Natural killer cell (primary cell): ENCODE data around the gene NDUFV3. TPM values are rescaled to one million over a fixed set of nuclear protein-coding genes. Genes with fewer than 3 reads are reported as not detected.
A peak's percentile ranks its signal among the peaks of the same experiment; 100 is the strongest.

Experiments used
- ATAC-seq, 3 donors: fragments of 150-1000 bp in 2 of 3; fragments of 200-7000 bp in 1 of 3; cut with Tn5 transposase; 1 replicate in 1 of 3; 2 replicates in 2 of 3; pipeline ENCODE4 v1.10.0; 2021; ENCODE audit warnings: mild to moderate bottlenecking in 2 of 3, moderate library complexity in 2 of 3
- DNase-seq, 2 donors: peaks; one replicate each; pipeline versions ENCODE4 v3.0.0 to v3.0.0-alpha.2; 2013 to 2021; ENCODE audit warnings: mixed read lengths in 1 of 2
- H3K27ac ChIP-seq: one replicate; pipeline ENCODE4 v1.5.1; 2013; ENCODE audit warnings: mild to moderate bottlenecking, low read length
- H3K27me3 ChIP-seq: one replicate; pipeline ENCODE4 v1.6.1; 2013; ENCODE audit warnings: low read length; ENCODE audit not compliant: control insufficient read depth, insufficient read depth
- H3K36me3 ChIP-seq: one replicate; pipeline ENCODE4 v1.6.1; 2013; ENCODE audit warnings: low read length; ENCODE audit not compliant: control insufficient read depth, insufficient read depth
- H3K4me1 ChIP-seq: one replicate; pipeline ENCODE4 v1.6.1; 2013; ENCODE audit warnings: low read length; ENCODE audit not compliant: control insufficient read depth, insufficient read depth
- H3K4me3 ChIP-seq: one replicate; pipeline ENCODE4 v1.5.1; 2013; ENCODE audit warnings: low read length
- H3K9me3 ChIP-seq: one replicate; pipeline ENCODE4 v1.6.1; 2013; ENCODE audit warnings: low read length; ENCODE audit not compliant: control insufficient read depth, insufficient read depth
- H3K27ac Mint-ChIP-seq, 2 donors: one replicate each; pipeline ENCODE4 v1.8.0; 2022; ENCODE audit warnings: mild to moderate bottlenecking in 2 of 2, mixed read lengths in 2 of 2, moderate library complexity in 1 of 2
- H3K27me3 Mint-ChIP-seq, 2 donors: one replicate each; pipeline ENCODE4 v1.8.0; 2022; ENCODE audit warnings: low read depth in 2 of 2, mixed read lengths in 2 of 2
- H3K36me3 Mint-ChIP-seq: one replicate; pipeline ENCODE4 v1.8.0; 2022; ENCODE audit warnings: mixed read lengths
- H3K4me1 Mint-ChIP-seq, 2 donors: one replicate each; pipeline ENCODE4 v1.8.0; 2022; ENCODE audit warnings: mixed read lengths in 2 of 2
- H3K4me3 Mint-ChIP-seq: one replicate; pipeline ENCODE4 v1.8.0; 2022; ENCODE audit warnings: mild to moderate bottlenecking, moderate library complexity, mixed read lengths
- H3K9me3 Mint-ChIP-seq, 2 donors: one replicate each; pipeline ENCODE4 v1.8.0; 2022; ENCODE audit warnings: mixed read lengths in 2 of 2
- CTCF ChIP-seq: fragments of 200-600 bp; IDR thresholded peaks from one replicate; pipeline ENCODE4 v1.8.0; 2022; ENCODE audit warnings: antibody characterized with exemption
- WGBS: methylation state at CpG from one replicate; pipeline ENCODE4 v1.1.7; 2013; ENCODE audit warnings: missing lambda C conversion rate; ENCODE audit not compliant: insufficient coverage; 5-methylcytosine and 5-hydroxymethylcytosine counted together
- intact Hi-C: fragments of 100-400 bp; cut with micrococcal nuclease; formaldehyde crosslinking; loops from one replicate; pipeline ENCODE4 v1.14.2; 2022
- total RNA-seq, 4 donors: library from RNA; stranded (reverse); fragments of 120-200 nt in 1 of 4; gene quantifications; one replicate each; pipeline versions ENCODE4 v1.2.3 to v1.2.4, GENCODE V29; 2013 to 2022

NDUFV3 gene
- total RNA-seq, 3 donors from 2014 or later (not counting 1 experiment from before 2014, with no cell fraction given) = 21.8 to 25.7 (median 23.9) TPM

- Mint-ChIP-seq H3K9me3 (no peaks in the 10 kb centered on the region), H3K27me3 (no peaks in the 10 kb centered on the region), H3K36me3 (no peaks in the 10 kb centered on the region), H3K4me3 (peak overlapping the region; percentile 99), H3K27ac (peak overlapping the region; percentile 99), H3K4me1 (peaks cover 32 to 33% of the 10 kb centered on the region in 2 donors)
- under 1% methylated on average over 15 of the region's 15 CpGs for WGBS
- H3K9me3 ChIP-seq = no peaks in the 10 kb centered on the region
- peaks cover 18% of the 10 kb centered on the region for H3K4me1 ChIP-seq
- no peak for TF ChIP-seq CTCF
- H3K4me3 ChIP-seq = peak overlapping the region; percentile 63
- intact Hi-C loops = no loop called here
- peak overlapping the region; percentile 93 for H3K27ac ChIP-seq
- H3K27me3 ChIP-seq = no peaks in the 10 kb centered on the region
- H3K36me3 ChIP-seq = peaks cover 10% of the 10 kb centered on the region
- no peak for DNase-seq
- peak in 2 of 3 donors; percentile 2 to 12 for ATAC-seq
Observed at GRCh38 chr21:42878678-42878992, 14.5 kb upstream of the NDUFV3 start.

GRCh38 chr21:42878993-42879787, 13.9 kb upstream of the NDUFV3 start, which contains the start of gene WDR4:
Gene WDR4, minus strand, starts transcription at chr21:42879539. Its CDS starts 44 bp downstream, at chr21:42879495.
- intact Hi-C loops = loop anchor here (1.0 kb wide), 1 partner anchor 14 kb away; the partner anchor contains the start of gene NDUFV3
- Histone ChIP-seq H3K27me3 (no peaks in the 10 kb centered on the region), H3K27ac (peak within 1 kb of the TSS; percentile 93), H3K9me3 (no peaks in the 10 kb centered on the region), H3K4me3 (peak within 1 kb of the TSS; percentile 63), H3K36me3 (peaks cover 7% of the 10 kb centered on the region), H3K4me1 (peaks cover 18% of the 10 kb centered on the region)
- ATAC-seq (peak; percentile 78 to 94 (median 84)), DNase-seq (peak; percentile 99 to 100)
- under 1% methylated on average over 80 of the region's 80 CpGs for WGBS
- no peak for TF ChIP-seq CTCF
- H3K4me3 Mint-ChIP-seq = peak within 1 kb of the TSS; percentile 99
- peak within 1 kb of the TSS; percentile 99 for H3K27ac Mint-ChIP-seq
- H3K4me1 Mint-ChIP-seq = peaks cover 32 to 33% of the 10 kb centered on the region in 2 donors
- H3K9me3 Mint-ChIP-seq = no peaks in the 10 kb centered on the region
- H3K36me3 Mint-ChIP-seq = no peaks in the 10 kb centered on the region
- H3K27me3 Mint-ChIP-seq = no peaks in the 10 kb centered on the region

GRCh38 chr21:42880352-42880751, 12.8 kb upstream of the NDUFV3 start:
- Histone ChIP-seq H3K4me1 (peaks cover 18% of the 10 kb centered on the region), H3K27me3 (no peaks in the 10 kb centered on the region), H3K4me3 (no peak overlapping the region), H3K36me3 (peaks cover 6% of the 10 kb centered on the region), H3K9me3 (no peaks in the 10 kb centered on the region), H3K27ac (peak overlapping the region; percentile 93)
- no peaks in the 10 kb centered on the region for H3K27me3 Mint-ChIP-seq
- H3K27ac Mint-ChIP-seq = peak overlapping the region; percentile 99
- DNase-seq = peak in 1 of 2 donors; percentile 18
- TF ChIP-seq CTCF = no peak
- no peak for ATAC-seq
- H3K4me3 Mint-ChIP-seq = peak overlapping the region; percentile 99
- H3K4me1 Mint-ChIP-seq = peaks cover 32 to 33% of the 10 kb centered on the region in 2 donors
- H3K36me3 Mint-ChIP-seq = no peaks in the 10 kb centered on the region
- intact Hi-C loops = no loop called here
- 96% methylated on average over 5 of the region's 6 CpGs for WGBS
- no peaks in the 10 kb centered on the region for H3K9me3 Mint-ChIP-seq
